ENCODE data around the gene GPR42.

- no peak for TF ChIP-seq SREBF2 (IDR thresholded peaks at IDR 0.05; ENCODE audit: low read length)
- no peak for TF ChIP-seq CTCF (IDR thresholded peaks at IDR 0.05 in 2 of 3, conservative IDR thresholded peaks at IDR 0.05 in 1 of 3; ENCODE audit: control insufficient read depth in 2 of 3, extremely low read depth in 1 of 3, insufficient read depth in 1 of 3, low read depth in 3 of 3, low read length in 3 of 3)
- TF ChIP-seq EP300 (IDR thresholded peaks at IDR 0.05; ENCODE audit: borderline replicate concordance in 1 of 2, control insufficient read depth in 1 of 2, low read depth in 2 of 2, low read length in 2 of 2), result no peak
- TF ChIP-seq MTA2 (IDR thresholded peaks at IDR 0.05; ENCODE audit: low read depth), result no peak
- no peak for TF ChIP-seq BACH1 (IDR thresholded peaks at IDR 0.05; ENCODE audit: borderline replicate concordance)
- no peak for TF ChIP-seq POLR2AphosphoS5 (IDR thresholded peaks at IDR 0.05; ENCODE audit: low read length)
- no peak for TF ChIP-seq ESRRA (IDR thresholded peaks at IDR 0.05; ENCODE audit: low read length)
- TF ChIP-seq ZNF274 (IDR thresholded peaks at IDR 0.05; ENCODE audit: insufficient read depth, insufficient read length), result no peak
- TF ChIP-seq MAX (IDR thresholded peaks at IDR 0.05; ENCODE audit: low read depth, low read length), result no peak
Observed at GRCh38 chr19:35341006-35341405, 29.9 kb upstream of the GPR42 start.

All from GM12878 (cell line).